IMR-90 (cell line): ENCODE measurements around the gene AMPD1. TPM values are rescaled to one million over a fixed set of nuclear protein-coding genes. Genes with fewer than 3 reads are reported as not detected.

Experiments used
- ATAC-seq: fragments of 200-7000 bp; cut with Tn5 transposase; 2 replicates; pipeline ENCODE4 v1.9.1; 2020; ENCODE audit warnings: low read depth, mild to moderate bottlenecking, moderate library complexity
- BruUV-seq: library from RNA; stranded (reverse); fragments of 400-500 nt; replicated peaks from 2 replicates; lab custom pipeline; 2021; lab: Mats Ljungman, UMichigan
- CTCF ChIA-PET: fragments of 300-600 bp; formaldehyde crosslinking; extraction: SDS; loops from one replicate; lab custom pipeline; 2021; ENCODE audit warnings: antibody characterized with exemption; lab: Yijun Ruan, JAX
- POLR2A ChIA-PET: fragments of 300-600 bp; sonication (Branson Sonifier 250); formaldehyde crosslinking; loops from one replicate; lab custom pipeline; 2022; ENCODE audit warnings: antibody characterized with exemption; ENCODE audit not compliant: unreplicated experiment; lab: Charles Lee
- DNase-seq: peaks from one replicate; pipeline ENCODE4 v3.0.0; 2013
- H2AFZ ChIP-seq: replicated peaks from 2 replicates; pipeline ENCODE3; 2013; ENCODE audit warnings: low read length, mild to moderate bottlenecking; ENCODE audit not compliant: poor library complexity
- H2AK5ac ChIP-seq: 2 replicates; pipeline ENCODE4 v1.6.1; 2013; ENCODE audit warnings: low read depth, low read length, inconsistent platforms
- H2AK9ac ChIP-seq: replicated peaks from 2 replicates; pipeline ENCODE3; 2013; ENCODE audit warnings: mild to moderate bottlenecking, low read depth, low read length, moderate library complexity; ENCODE audit not compliant: poor library complexity
- H2BK120ac ChIP-seq: 2 replicates; pipeline ENCODE4 v1.6.1; 2013; ENCODE audit warnings: low read depth, low read length, inconsistent platforms
- H2BK15ac ChIP-seq: 3 replicates; pipeline ENCODE4 v1.6.1; 2013; ENCODE audit warnings: low read depth, low read length, inconsistent platforms
- H2BK20ac ChIP-seq: 2 replicates; pipeline ENCODE4 v1.6.1; 2013; ENCODE audit warnings: low read depth, mild to moderate bottlenecking, inconsistent platforms, low read length, moderate library complexity
- H2BK5ac ChIP-seq: 2 replicates; pipeline ENCODE4 v1.6.1; 2013; ENCODE audit warnings: mild to moderate bottlenecking, low read depth, low read length, inconsistent platforms; ENCODE audit not compliant: poor library complexity, severe bottlenecking
- H3K14ac ChIP-seq: replicated peaks from 2 replicates; pipeline ENCODE4 v1.6.1; 2013; ENCODE audit warnings: low read depth, low read length, inconsistent platforms
- H3K18ac ChIP-seq: 2 replicates; pipeline ENCODE4 v1.6.1; 2013; ENCODE audit warnings: low read depth, low read length, control low read depth
- H3K23ac ChIP-seq: 2 replicates; pipeline ENCODE4 v1.6.1; 2013; ENCODE audit warnings: low read depth, low read length, inconsistent platforms
- H3K27ac ChIP-seq: 2 replicates; pipeline ENCODE4 v1.5.1; 2013; ENCODE audit warnings: mild to moderate bottlenecking, control low read depth, low read length; ENCODE audit not compliant: insufficient read depth
- H3K27me3 ChIP-seq: 2 replicates; pipeline ENCODE4 v1.6.1; 2013; ENCODE audit warnings: low read length; ENCODE audit not compliant: control insufficient read depth, insufficient read depth
- H3K36me3 ChIP-seq: 2 replicates; pipeline ENCODE4 v1.6.1; 2013; ENCODE audit warnings: low read length, mixed read lengths; ENCODE audit not compliant: control insufficient read depth, insufficient read depth
- H3K4ac ChIP-seq: 2 replicates; pipeline ENCODE4 v1.6.1; 2013; ENCODE audit warnings: low read depth, low read length, inconsistent platforms
- H3K4me1 ChIP-seq: 2 replicates; pipeline ENCODE4 v1.6.1; 2013; ENCODE audit warnings: low read length, mixed read lengths; ENCODE audit not compliant: control insufficient read depth, insufficient read depth
- H3K4me2 ChIP-seq: 2 replicates; pipeline ENCODE4 v1.6.1; 2013; ENCODE audit warnings: low read depth, mild to moderate bottlenecking, control low read depth, low read length, moderate library complexity
- H3K4me3 ChIP-seq: 2 replicates; pipeline ENCODE4 v1.5.1; 2013; ENCODE audit warnings: low read depth, mild to moderate bottlenecking, control low read depth, low read length, moderate library complexity; ENCODE audit not compliant: insufficient read depth
- H3K56ac ChIP-seq: 2 replicates; pipeline ENCODE4 v1.6.1; 2013; ENCODE audit warnings: low read length, inconsistent platforms; ENCODE audit not compliant: insufficient read depth; ENCODE audit errors: extremely low read depth
- H3K79me1 ChIP-seq, 2 experiments: 2 replicates each; pipeline ENCODE4 v1.6.1; 2013; ENCODE audit warnings: low read length in 2 of 2, inconsistent platforms in 1 of 2, low read depth in 1 of 2
- H3K9ac ChIP-seq: 2 replicates; pipeline ENCODE4 v1.6.1; 2013; ENCODE audit warnings: low read depth, low read length, control low read depth
- H3K9me1 ChIP-seq: 2 replicates; pipeline ENCODE4 v1.6.1; 2013; ENCODE audit warnings: low read length, inconsistent platforms; ENCODE audit not compliant: insufficient read depth
- H3K9me3 ChIP-seq: 2 replicates; pipeline ENCODE4 v1.6.1; 2013; ENCODE audit warnings: low read length; ENCODE audit not compliant: control insufficient read depth, insufficient read depth
- H4K20me1 ChIP-seq: 2 replicates; pipeline ENCODE4 v1.6.1; 2013; ENCODE audit warnings: low read length, inconsistent platforms; ENCODE audit not compliant: insufficient read depth
- H4K5ac ChIP-seq: 2 replicates; pipeline ENCODE4 v1.6.1; 2013; ENCODE audit warnings: mild to moderate bottlenecking, low read depth, low read length, control low read depth
- H4K8ac ChIP-seq, 2 experiments: 2 replicates each; pipeline ENCODE4 v1.6.1; 2013; ENCODE audit warnings: low read depth in 2 of 2, low read length in 2 of 2, control low read depth in 1 of 2, inconsistent platforms in 1 of 2
- H4K91ac ChIP-seq: 2 replicates; pipeline ENCODE4 v1.6.1; 2013; ENCODE audit warnings: low read depth, low read length, inconsistent platforms; ENCODE audit not compliant: insufficient read depth
- BHLHE40 ChIP-seq: fragments of 150-350 bp; IDR thresholded peaks from 2 replicates; pipeline ENCODE4 v1.6.1; 2016; ENCODE audit warnings: mild to moderate bottlenecking, low read depth, low read length
- CEBPB ChIP-seq: IDR thresholded peaks from 2 replicates; pipeline ENCODE4 v1.6.1; 2012; ENCODE audit warnings: low read depth, low read length, improper control_type of control experiment
- CHD1 ChIP-seq: IDR thresholded peaks from 2 replicates; pipeline ENCODE4 v1.6.1; 2012; ENCODE audit warnings: low read depth, low read length, improper control_type of control experiment
- FOS ChIP-seq: fragments of 150-350 bp; IDR thresholded peaks from 2 replicates; pipeline ENCODE4 v1.6.1; 2016; ENCODE audit warnings: low read depth, low read length
- MAFK ChIP-seq: IDR thresholded peaks from 2 replicates; pipeline ENCODE4 v1.6.1; 2012; ENCODE audit warnings: low read depth, low read length, improper control_type of control experiment
- MAZ ChIP-seq: IDR thresholded peaks from 2 replicates; pipeline ENCODE4 v1.6.1; 2012; ENCODE audit warnings: low read depth, mild to moderate bottlenecking, low read length, improper control_type of control experiment, moderate library complexity, borderline replicate concordance
- MXI1 ChIP-seq: IDR thresholded peaks from 2 replicates; pipeline ENCODE4 v1.6.1; 2012; ENCODE audit warnings: low read depth, mild to moderate bottlenecking, low read length, moderate library complexity, borderline replicate concordance
- NFE2L2 ChIP-seq: fragments of 150-350 bp; IDR thresholded peaks from 2 replicates; pipeline ENCODE4 v1.6.1; 2016; ENCODE audit warnings: low read depth, mild to moderate bottlenecking, low read length
- POLR2A ChIP-seq: IDR thresholded peaks from 2 replicates; pipeline ENCODE4 v1.6.1; 2012; ENCODE audit warnings: mild to moderate bottlenecking, low read depth, low read length
- RAD21 ChIP-seq: IDR thresholded peaks from 2 replicates; pipeline ENCODE4 v1.6.1; 2012; ENCODE audit warnings: low read length, improper control_type of control experiment
- RCOR1 ChIP-seq: IDR thresholded peaks from 2 replicates; pipeline ENCODE4 v1.6.1; 2012; ENCODE audit warnings: mild to moderate bottlenecking, low read length, improper control_type of control experiment; ENCODE audit not compliant: insufficient replicate concordance
- RFX5 ChIP-seq: IDR thresholded peaks from 2 replicates; pipeline ENCODE4 v1.8.0; 2012; ENCODE audit warnings: low read depth, mild to moderate bottlenecking, low read length, moderate library complexity
- SMC3 ChIP-seq: fragments of 150-350 bp; IDR thresholded peaks from 2 replicates; pipeline ENCODE4 v1.6.1; 2016; ENCODE audit warnings: low read depth, mild to moderate bottlenecking, antibody characterized with exemption, low read length, moderate library complexity
- WGBS, 2 experiments: methylation state at CpG; one replicate each; pipeline versions ENCODE4 v1.1.5 to v1.1.7; 2013; ENCODE audit warnings: missing lambda C conversion rate in 2 of 2; ENCODE audit not compliant: insufficient read length in 1 of 2; ENCODE audit errors: extremely low coverage in 2 of 2; 5-methylcytosine and 5-hydroxymethylcytosine counted together
- dilution Hi-C: fragments of 300-500 bp; cut with HindIII; formaldehyde crosslinking; loops from one replicate; pipeline ENCODE4 v1.14.3; 2018; ENCODE audit warnings: low sequenced_read_pairs; ENCODE audit not compliant: unreplicated experiment
- in situ Hi-C: fragments of 300-500 bp; cut with MboI; formaldehyde crosslinking; loops from 3 replicates; pipeline ENCODE4 v1.14.3; 2019; ENCODE audit warnings: low sequenced_read_pairs, inconsistent platforms, mixed read lengths
- intact Hi-C: fragments of 100-400 bp; cut with micrococcal nuclease; formaldehyde crosslinking; loops from 2 replicates; pipeline ENCODE4 v1.10.0; 2022
- polyA plus RNA-seq, 3 experiments: library from polyadenylated mRNA; depleted of rRNA; stranded (reverse); fragments of >200 nt; gene quantifications; 2 replicates each; pipeline ENCODE4 v1.2.3, GENCODE V29; 2012; ENCODE audit warnings: low replicate concordance in 1 of 3
- total RNA-seq: library from RNA; depleted of rRNA; stranded (reverse); fragments of >200 nt; gene quantifications from 2 replicates; pipeline ENCODE4 v1.2.3, GENCODE V29; 2012
- TF ChIP-seq, protein P1 (sequence below): fragments of 150-350 bp; IDR thresholded peaks from 2 replicates; pipeline ENCODE4 v1.6.1; 2017; ENCODE audit warnings: mild to moderate bottlenecking, antibody characterized with exemption, low read length, low read depth
- TF ChIP-seq, protein P2 (sequence below): conservative IDR thresholded peaks from 2 replicates; pipeline ENCODE4 v1.5.1; 2012; ENCODE audit warnings: mild to moderate bottlenecking, low read depth, low read length, improper control_type of control experiment
- TF ChIP-seq, protein P3 (sequence below): fragments of 150-350 bp; IDR thresholded peaks from 2 replicates; pipeline ENCODE4 v1.6.1; 2016; ENCODE audit warnings: low read depth, mild to moderate bottlenecking, low read length, moderate library complexity, borderline replicate concordance

The AMPD1 gene
- total and polyA plus RNA-seq, 2 of the 4 experiments (the other 2 are of a cell fraction) = not detected

DNA sequence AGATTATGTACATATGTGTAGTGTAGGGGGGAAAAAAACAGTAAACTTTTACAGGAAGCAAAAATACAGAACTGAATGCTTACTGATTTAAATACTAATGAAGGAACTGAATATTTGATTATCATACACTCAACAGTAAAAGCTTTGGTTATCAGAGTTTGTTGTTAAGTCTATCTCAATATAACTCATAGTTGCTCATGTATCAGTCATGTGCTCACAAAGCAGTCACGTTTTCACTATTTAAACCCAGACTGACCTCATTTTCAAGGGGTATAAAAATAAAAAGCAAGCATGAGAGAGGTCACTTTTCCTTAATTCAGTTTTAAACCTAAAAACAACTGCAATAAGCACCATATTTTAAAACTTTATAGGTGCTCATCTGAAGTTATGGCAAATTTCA is 28.1 kb upstream of the AMPD1 start:
- Histone ChIP-seq H3K23ac (no peak overlapping the region), H2BK20ac (no peak overlapping the region), H4K8ac (no peak overlapping the region), H3K14ac (no peak overlapping the region), H4K20me1 (peaks cover 9% of the 10 kb centered on the region; the same call in 1 of the 2 replicates), H3K9ac (no peak overlapping the region), H4K91ac (no peak overlapping the region), H3K79me1 (peaks cover 35 to 40% of the 10 kb centered on the region in 2 experiments), H4K5ac (no peak overlapping the region), H3K27me3 (no peaks in the 10 kb centered on the region), H2BK15ac (no peak overlapping the region), H3K9me1 (peaks cover 4% of the 10 kb centered on the region; the same call in 1 of the 2 replicates), H2AFZ (no peak overlapping the region), H3K4me2 (no peak overlapping the region), H2BK5ac (no peak overlapping the region), H3K4me1 (peaks cover 11% of the 10 kb centered on the region), H3K56ac (no peak overlapping the region), H3K27ac (no peak overlapping the region), H3K18ac (no peak overlapping the region), H3K4ac (no peak overlapping the region), H2AK5ac (no peak overlapping the region), H3K4me3 (no peak overlapping the region), H3K9me3 (no peaks in the 10 kb centered on the region), H3K36me3 (peaks cover 55% of the 10 kb centered on the region), H2BK120ac (no peak overlapping the region), H2AK9ac (no peak overlapping the region)
- TF ChIP-seq MAFK (no peak), FOS (no peak), RCOR1 (no peak), SMC3 (no peak), POLR2A (no peak), RAD21 (no peak), NFE2L2 (no peak), MXI1 (no peak), CEBPB (no peak), RFX5 (no peak), MAZ (no peak), BHLHE40 (no peak), CHD1 (no peak)
- TF ChIP-seq, protein P1, sequence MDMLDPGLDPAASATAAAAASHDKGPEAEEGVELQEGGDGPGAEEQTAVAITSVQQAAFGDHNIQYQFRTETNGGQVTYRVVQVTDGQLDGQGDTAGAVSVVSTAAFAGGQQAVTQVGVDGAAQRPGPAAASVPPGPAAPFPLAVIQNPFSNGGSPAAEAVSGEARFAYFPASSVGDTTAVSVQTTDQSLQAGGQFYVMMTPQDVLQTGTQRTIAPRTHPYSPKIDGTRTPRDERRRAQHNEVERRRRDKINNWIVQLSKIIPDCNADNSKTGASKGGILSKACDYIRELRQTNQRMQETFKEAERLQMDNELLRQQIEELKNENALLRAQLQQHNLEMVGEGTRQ = no peak
- TF ChIP-seq, protein P2, sequence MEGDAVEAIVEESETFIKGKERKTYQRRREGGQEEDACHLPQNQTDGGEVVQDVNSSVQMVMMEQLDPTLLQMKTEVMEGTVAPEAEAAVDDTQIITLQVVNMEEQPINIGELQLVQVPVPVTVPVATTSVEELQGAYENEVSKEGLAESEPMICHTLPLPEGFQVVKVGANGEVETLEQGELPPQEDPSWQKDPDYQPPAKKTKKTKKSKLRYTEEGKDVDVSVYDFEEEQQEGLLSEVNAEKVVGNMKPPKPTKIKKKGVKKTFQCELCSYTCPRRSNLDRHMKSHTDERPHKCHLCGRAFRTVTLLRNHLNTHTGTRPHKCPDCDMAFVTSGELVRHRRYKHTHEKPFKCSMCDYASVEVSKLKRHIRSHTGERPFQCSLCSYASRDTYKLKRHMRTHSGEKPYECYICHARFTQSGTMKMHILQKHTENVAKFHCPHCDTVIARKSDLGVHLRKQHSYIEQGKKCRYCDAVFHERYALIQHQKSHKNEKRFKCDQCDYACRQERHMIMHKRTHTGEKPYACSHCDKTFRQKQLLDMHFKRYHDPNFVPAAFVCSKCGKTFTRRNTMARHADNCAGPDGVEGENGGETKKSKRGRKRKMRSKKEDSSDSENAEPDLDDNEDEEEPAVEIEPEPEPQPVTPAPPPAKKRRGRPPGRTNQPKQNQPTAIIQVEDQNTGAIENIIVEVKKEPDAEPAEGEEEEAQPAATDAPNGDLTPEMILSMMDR = no peak
- TF ChIP-seq, protein P3, sequence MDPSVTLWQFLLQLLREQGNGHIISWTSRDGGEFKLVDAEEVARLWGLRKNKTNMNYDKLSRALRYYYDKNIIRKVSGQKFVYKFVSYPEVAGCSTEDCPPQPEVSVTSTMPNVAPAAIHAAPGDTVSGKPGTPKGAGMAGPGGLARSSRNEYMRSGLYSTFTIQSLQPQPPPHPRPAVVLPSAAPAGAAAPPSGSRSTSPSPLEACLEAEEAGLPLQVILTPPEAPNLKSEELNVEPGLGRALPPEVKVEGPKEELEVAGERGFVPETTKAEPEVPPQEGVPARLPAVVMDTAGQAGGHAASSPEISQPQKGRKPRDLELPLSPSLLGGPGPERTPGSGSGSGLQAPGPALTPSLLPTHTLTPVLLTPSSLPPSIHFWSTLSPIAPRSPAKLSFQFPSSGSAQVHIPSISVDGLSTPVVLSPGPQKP = no peak
- POLR2A ChIA-PET = no interaction called here
- dilution Hi-C loops = no loop called here
- intact Hi-C loops = no loop called here
- no CpG with 5 or more reads among the region's 1 CpG for WGBS, 2 experiments
- in situ Hi-C loops = loop anchor here (25.0 kb wide), 1 partner anchor 761 kb away; no protein-coding TSS in a partner anchor
- CTCF ChIA-PET = no interaction called here
- BruUV-seq = no TSS peak
- DNase-seq (no peak), ATAC-seq (no peak)
